Smooth muscle cell (in vitro differentiated cells): ENCODE results near the gene ARMC2. TPM values are rescaled to one million over a fixed set of nuclear protein-coding genes. Genes with fewer than 3 reads are reported as not detected.
"Not testable (repeated sequence)": the region's sequence is repeated elsewhere in the genome, so short reads cannot be mapped to it uniquely, and the experiment has no call there.

Experiments
- DNase-seq: peaks from one replicate; lab custom pipeline; 2025; ENCODE audit not compliant: unreplicated experiment; lab: John Stamatoyannopoulos, UW
- H2AFZ ChIP-seq: fragments of 200-600 bp; sonication (generic); 2 replicates; pipeline ENCODE4 v1.6.0; 2016; ENCODE audit warnings: antibody characterized with exemption, low read depth, mild to moderate bottlenecking
- H3F3A ChIP-seq: fragments of 200-600 bp; sonication (generic); 2 replicates; pipeline ENCODE4 v1.6.0; 2017; ENCODE audit warnings: antibody characterized with exemption, low read depth
- H3K27ac ChIP-seq: fragments of 200-600 bp; sonication (generic); 2 replicates; pipeline ENCODE4 v1.5.1; 2016; ENCODE audit warnings: low read depth, mild to moderate bottlenecking
- H3K27me3 ChIP-seq: fragments of 200-600 bp; sonication (generic); 2 replicates; pipeline ENCODE4 v1.6.1; 2016; ENCODE audit warnings: low read depth, mild to moderate bottlenecking
- H3K36me3 ChIP-seq: fragments of 200-600 bp; sonication (generic); 2 replicates; pipeline ENCODE4 v1.5.1; 2016; ENCODE audit warnings: low read depth
- H3K4me1 ChIP-seq: fragments of 200-600 bp; sonication (generic); 2 replicates; pipeline ENCODE4 v1.5.1; 2016; ENCODE audit warnings: low read depth
- H3K4me2 ChIP-seq: fragments of 200-600 bp; sonication (generic); 2 replicates; pipeline ENCODE4 v1.6.0; 2016; ENCODE audit warnings: mild to moderate bottlenecking
- H3K4me3 ChIP-seq: fragments of 200-600 bp; sonication (generic); 2 replicates; pipeline ENCODE4 v1.5.1; 2016; ENCODE audit warnings: mild to moderate bottlenecking
- H3K79me2 ChIP-seq: fragments of 200-600 bp; sonication (generic); 2 replicates; pipeline ENCODE4 v1.6.0; 2016; ENCODE audit warnings: low read depth, mild to moderate bottlenecking
- H3K9ac ChIP-seq: fragments of 200-600 bp; sonication (generic); 2 replicates; pipeline ENCODE4 v1.6.0; 2016; ENCODE audit warnings: low read depth
- H3K9me3 ChIP-seq: fragments of 200-600 bp; sonication (generic); replicated peaks from 2 replicates; pipeline ENCODE4 v1.5.1; 2016; ENCODE audit warnings: low read depth
- H4K20me1 ChIP-seq: fragments of 200-600 bp; sonication (generic); 2 replicates; pipeline ENCODE4 v1.6.0; 2016; ENCODE audit warnings: low read depth
- WGBS: methylation state at CpG from one replicate; pipeline ENCODE4 v1.1.7; 2016; ENCODE audit warnings: low lambda C conversion rate; 5-methylcytosine and 5-hydroxymethylcytosine counted together
- polyA plus RNA-seq: library from polyadenylated mRNA; unstranded; fragments of >200 nt; fragmentation: Nextera tagmentation; extraction: Ambion mirVana; gene quantifications from 2 replicates; pipeline ENCODE4 v1.2.1, GENCODE V29; 2016
- total RNA-seq: library from RNA; depleted of rRNA; stranded (reverse); fragments of >200 nt; gene quantifications from 2 replicates; pipeline ENCODE4 v1.2.3, GENCODE V29; 2014
- TF ChIP-seq, protein P1 (sequence below): fragments of 200-600 bp; sonication (generic); IDR thresholded peaks from 2 replicates; pipeline ENCODE4 v1.5.1; 2017; ENCODE audit warnings: borderline replicate concordance, mild to moderate bottlenecking, antibody characterized with exemption; ENCODE audit not compliant: insufficient read depth, poor library complexity, severe bottlenecking

Gene ARMC2
- total and polyA plus RNA-seq, 2 experiments from 2014 or later, result 2.0 to 2.6 TPM

DNA sequence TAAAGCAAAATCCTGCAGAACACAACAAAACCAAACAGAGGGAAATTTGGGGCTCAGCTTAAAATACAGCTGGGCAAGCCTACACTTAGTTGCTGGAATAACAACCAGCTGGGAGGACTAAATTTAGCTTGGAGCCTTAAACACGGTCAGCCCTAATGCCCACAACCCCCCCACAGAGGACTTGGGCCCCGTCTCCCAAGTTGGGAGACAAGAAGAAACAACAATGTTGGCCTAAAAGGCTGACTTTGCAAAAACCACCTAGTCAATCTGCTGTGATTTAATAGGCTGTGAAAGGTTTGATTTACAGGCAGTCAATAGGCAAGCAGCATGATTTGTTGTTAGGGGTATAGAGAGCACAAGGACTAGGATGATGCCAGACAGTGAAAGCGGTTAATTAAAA lies 40.3 kb upstream of the ARMC2 start:
- no peak overlapping the region for H3K9ac ChIP-seq
- WGBS, result 67% methylated on average over 3 of the region's 3 CpGs

DNA sequence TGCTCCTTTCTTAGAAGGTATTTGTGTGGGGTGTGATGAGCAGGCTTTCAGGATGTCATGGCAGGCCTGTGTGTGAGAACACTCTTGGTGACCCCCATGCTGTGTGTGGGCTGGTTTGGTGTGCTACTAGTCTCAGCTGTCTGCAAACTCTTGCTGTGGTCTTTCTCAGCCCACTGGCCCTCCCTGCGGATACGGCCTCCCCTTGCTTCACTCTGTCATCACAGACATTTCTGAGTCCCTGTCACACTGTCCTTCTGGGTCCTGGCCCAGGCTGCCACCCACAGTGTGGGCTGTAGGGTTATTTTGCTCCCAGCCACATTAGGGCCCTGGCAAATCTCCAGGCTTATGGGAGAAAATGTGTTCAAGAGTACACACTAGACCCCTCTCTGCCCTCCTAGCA lies 39.0 kb upstream of the ARMC2 start:
- Histone ChIP-seq H3K4me2 (no peak overlapping the region), H3K9me3 (no peaks in the 10 kb centered on the region), H3K9ac (no peak overlapping the region), H3K36me3 (no peaks in the 10 kb centered on the region), H3F3A (no peaks in the 10 kb centered on the region), H3K27ac (no peak overlapping the region), H4K20me1 (no peaks in the 10 kb centered on the region), H3K79me2 (no peaks in the 10 kb centered on the region), H3K27me3 (no peaks in the 10 kb centered on the region), H2AFZ (no peak overlapping the region), H3K4me1 (no peaks in the 10 kb centered on the region), H3K4me3 (no peak overlapping the region)
- 86% methylated on average over 1 of the region's 2 CpGs for WGBS
- no peak for DNase-seq
- TF ChIP-seq, protein P1, sequence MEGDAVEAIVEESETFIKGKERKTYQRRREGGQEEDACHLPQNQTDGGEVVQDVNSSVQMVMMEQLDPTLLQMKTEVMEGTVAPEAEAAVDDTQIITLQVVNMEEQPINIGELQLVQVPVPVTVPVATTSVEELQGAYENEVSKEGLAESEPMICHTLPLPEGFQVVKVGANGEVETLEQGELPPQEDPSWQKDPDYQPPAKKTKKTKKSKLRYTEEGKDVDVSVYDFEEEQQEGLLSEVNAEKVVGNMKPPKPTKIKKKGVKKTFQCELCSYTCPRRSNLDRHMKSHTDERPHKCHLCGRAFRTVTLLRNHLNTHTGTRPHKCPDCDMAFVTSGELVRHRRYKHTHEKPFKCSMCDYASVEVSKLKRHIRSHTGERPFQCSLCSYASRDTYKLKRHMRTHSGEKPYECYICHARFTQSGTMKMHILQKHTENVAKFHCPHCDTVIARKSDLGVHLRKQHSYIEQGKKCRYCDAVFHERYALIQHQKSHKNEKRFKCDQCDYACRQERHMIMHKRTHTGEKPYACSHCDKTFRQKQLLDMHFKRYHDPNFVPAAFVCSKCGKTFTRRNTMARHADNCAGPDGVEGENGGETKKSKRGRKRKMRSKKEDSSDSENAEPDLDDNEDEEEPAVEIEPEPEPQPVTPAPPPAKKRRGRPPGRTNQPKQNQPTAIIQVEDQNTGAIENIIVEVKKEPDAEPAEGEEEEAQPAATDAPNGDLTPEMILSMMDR, result no peak

More for the DNA sequence above, 40.3 kb upstream of the ARMC2 start:
- TF ChIP-seq, protein P1, result no peak
- Histone ChIP-seq H3K9me3 (no peaks in the 10 kb centered on the region), H3F3A (no peaks in the 10 kb centered on the region), H3K4me3 (no peak overlapping the region), H3K4me2 (no peak overlapping the region), H3K79me2 (no peaks in the 10 kb centered on the region), H3K27ac (no peak overlapping the region), H3K27me3 (no peaks in the 10 kb centered on the region), H3K4me1 (no peaks in the 10 kb centered on the region), H2AFZ (no peak overlapping the region), H3K36me3 (no peaks in the 10 kb centered on the region), H4K20me1 (no peaks in the 10 kb centered on the region)
- DNase-seq, result no peak

DNA sequence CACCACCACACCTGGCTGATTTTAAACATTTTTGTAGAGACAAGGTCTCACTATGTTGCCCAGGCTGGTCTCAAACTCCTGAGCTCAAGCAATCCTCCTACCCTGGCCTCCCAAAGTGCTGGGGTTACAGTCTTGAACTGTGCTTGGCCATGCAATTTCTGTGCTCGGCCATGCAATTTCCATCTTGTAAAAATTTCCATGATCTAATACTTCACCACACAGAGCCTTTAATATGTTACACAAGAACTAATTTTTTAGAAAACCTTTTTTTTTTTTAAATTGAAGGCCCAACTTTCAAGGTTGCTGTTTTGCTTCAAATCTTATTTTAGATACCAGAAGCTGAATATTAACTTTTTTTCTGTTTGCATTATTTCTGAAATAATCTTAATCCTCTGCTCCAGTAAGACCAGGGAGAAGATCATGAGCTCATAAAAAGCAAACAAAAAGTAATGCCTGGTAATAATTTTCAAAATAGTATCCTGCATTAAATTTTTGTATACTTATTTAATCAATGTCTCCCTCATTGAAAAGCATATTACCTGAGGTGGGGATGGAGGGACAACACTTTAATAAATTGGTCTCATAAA lies 38.1 kb upstream of the ARMC2 start:
- DNase-seq, result no peak
- Histone ChIP-seq H3K79me2 (no peaks in the 10 kb centered on the region), H3K4me2 (no peak overlapping the region), H3F3A (no peaks in the 10 kb centered on the region), H4K20me1 (no peaks in the 10 kb centered on the region), H3K27ac (no peak overlapping the region), H3K4me3 (no peak overlapping the region), H3K9me3 (no peaks in the 10 kb centered on the region), H3K27me3 (no peaks in the 10 kb centered on the region), H2AFZ (no peak overlapping the region), H3K9ac (no peak overlapping the region), H3K4me1 (no peaks in the 10 kb centered on the region), H3K36me3 (no peaks in the 10 kb centered on the region)
- TF ChIP-seq, protein P1, result no peak
- WGBS, result 68% methylated on average over 1 of the region's 1 CpG

DNA sequence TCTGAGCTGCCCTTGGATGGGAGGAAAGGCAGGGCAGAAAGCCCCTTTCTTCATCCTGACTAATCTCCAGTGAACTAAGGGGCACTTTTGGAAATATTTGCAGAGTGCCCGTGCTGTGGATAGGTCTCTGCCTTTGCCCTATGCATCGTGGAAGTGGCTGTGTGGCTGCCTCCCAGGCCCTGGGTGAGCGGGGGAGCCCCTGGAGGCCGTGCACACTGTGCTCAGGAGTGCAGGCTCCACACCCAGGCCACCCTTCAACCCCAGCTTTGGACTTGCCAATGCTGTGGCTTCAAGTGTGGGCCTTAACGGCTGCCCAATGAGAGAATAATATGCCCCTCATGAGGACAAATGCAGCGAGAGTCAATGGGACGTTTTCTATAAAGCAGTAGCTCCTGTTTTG lies 36.7 kb upstream of the ARMC2 start:
- 76% methylated on average over 7 of the region's 7 CpGs for WGBS
- no peaks in the 10 kb centered on the region for H3K4me1 ChIP-seq
- no peak overlapping the region for H3K4me2 ChIP-seq
- no peaks in the 10 kb centered on the region for H3K27me3 ChIP-seq
- H3F3A ChIP-seq, result no peaks in the 10 kb centered on the region
- H2AFZ ChIP-seq, result no peak overlapping the region
- no peak overlapping the region for H3K9ac ChIP-seq
- H4K20me1 ChIP-seq, result no peaks in the 10 kb centered on the region
- H3K9me3 ChIP-seq, result no peaks in the 10 kb centered on the region
- no peak overlapping the region for H3K4me3 ChIP-seq
- DNase-seq, result no peak
- H3K79me2 ChIP-seq, result no peaks in the 10 kb centered on the region
- TF ChIP-seq, protein P1, result no peak
- H3K27ac ChIP-seq, result no peak overlapping the region
- H3K36me3 ChIP-seq, result no peaks in the 10 kb centered on the region

DNA sequence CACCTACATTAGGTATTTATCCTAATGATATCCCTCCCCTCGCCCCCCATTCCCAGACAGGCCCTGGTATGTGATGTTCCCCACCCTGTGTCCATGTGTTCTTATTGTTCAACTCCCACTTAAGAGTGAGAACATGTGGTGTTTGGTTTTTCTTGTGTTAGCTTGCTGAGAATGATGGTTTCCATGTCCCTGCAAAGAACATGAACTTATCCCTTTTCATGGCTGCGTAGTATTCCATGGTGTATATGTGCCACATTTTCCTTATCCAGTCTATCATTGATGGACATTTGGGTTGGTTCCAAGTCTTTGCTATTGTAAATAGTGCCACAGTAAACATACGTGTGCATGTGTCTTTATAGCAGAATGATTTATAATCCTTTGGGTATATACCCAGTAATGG lies 35.0 kb upstream of the ARMC2 start:
- not testable (repeated sequence) for H3K9ac ChIP-seq, H3K4me1 ChIP-seq, H3K36me3 ChIP-seq, H3F3A ChIP-seq, H3K4me3 ChIP-seq, H2AFZ ChIP-seq, H3K27me3 ChIP-seq, DNase-seq, H3K27ac ChIP-seq, H3K79me2 ChIP-seq, H3K4me2 ChIP-seq, H3K9me3 ChIP-seq, H4K20me1 ChIP-seq
- 83% methylated on average over 3 of the region's 3 CpGs for WGBS

DNA sequence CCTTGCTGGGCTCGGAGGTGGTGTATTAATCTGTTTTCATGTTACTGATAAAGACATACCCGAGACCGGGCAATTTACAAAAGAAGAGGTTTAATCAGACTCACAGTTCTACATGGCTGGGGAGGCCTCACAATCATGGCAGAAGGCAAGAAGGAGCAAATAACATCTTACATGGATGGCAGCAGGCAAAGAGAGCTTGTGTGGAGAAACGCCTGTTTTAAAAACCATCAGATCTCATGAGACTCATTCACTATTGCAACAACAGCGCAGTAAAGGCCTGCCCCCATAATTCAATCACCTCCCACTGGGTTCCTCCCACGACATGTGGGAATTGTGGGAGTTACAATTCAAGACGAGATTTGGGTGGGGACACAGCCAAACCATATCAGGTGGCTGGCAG lies 30.9 kb upstream of the ARMC2 start:
- not testable (repeated sequence) for DNase-seq, H2AFZ ChIP-seq, H4K20me1 ChIP-seq, H3K4me3 ChIP-seq, H3K27ac ChIP-seq, H3K79me2 ChIP-seq, H3K9ac ChIP-seq, H3K36me3 ChIP-seq, H3K27me3 ChIP-seq, H3K4me2 ChIP-seq, H3K9me3 ChIP-seq, H3K4me1 ChIP-seq, H3F3A ChIP-seq
- 93% methylated on average over 7 of the region's 7 CpGs for WGBS
